Endothelial cell of umbilical vein (primary cell): Measurements from ENCODE around the gene AGAP3. TPM values are rescaled to one million over a fixed set of nuclear protein-coding genes. Genes with fewer than 3 reads are reported as not detected.

Experiments used
- BruUV-seq: library from RNA; stranded (reverse); fragments of 400-500 nt; replicated peaks from 2 replicates; lab custom pipeline; 2021; lab: Mats Ljungman, UMichigan
- CTCF ChIA-PET: fragments of 300-600, 350-600 bp; sonication (Branson Sonifier 250); formaldehyde crosslinking; loops from one replicate; lab custom pipeline; 2021; ENCODE audit warnings: antibody characterized with exemption, inconsistent platforms; lab: Charles Lee
- POLR2A ChIA-PET: fragments of 300-600, 350-600 bp; sonication (Branson Sonifier 250); formaldehyde crosslinking; loops from one replicate; lab custom pipeline; 2021; ENCODE audit warnings: antibody characterized with exemption, inconsistent platforms; lab: Charles Lee
- DNase-seq: peaks from one replicate; pipeline ENCODE4 v3.0.0-alpha.2; 2011; ENCODE audit warnings: low read depth, low spot score
- FAIRE-seq: peaks from 2 replicates; lab custom pipeline; 2011; peaks lifted over from hg19 to GRCh38; lab: Jason Lieb, UNC
- H2AFZ ChIP-seq: 2 replicates; pipeline ENCODE4 v1.6.0; 2012; ENCODE audit warnings: low read depth, low read length, control low read depth, inconsistent platforms
- H3K27ac ChIP-seq: 2 replicates; pipeline ENCODE4 v1.5.1; 2011; ENCODE audit warnings: low read depth, mild to moderate bottlenecking, control low read depth, low read length, moderate library complexity; ENCODE audit not compliant: insufficient read depth
- H3K27me3 ChIP-seq, 2 experiments: 2 replicates each; pipeline versions ENCODE4 v1.6.0 to v1.6.1; 2011; ENCODE audit warnings: low read length in 2 of 2, mixed read lengths in 1 of 2; ENCODE audit not compliant: control insufficient read depth in 2 of 2, insufficient read depth in 2 of 2
- H3K36me3 ChIP-seq, 2 experiments: 2 replicates in 1 of 2; 3 replicates in 1 of 2; pipeline ENCODE4 v1.5.1; 2011; ENCODE audit warnings: low read length in 2 of 2, mild to moderate bottlenecking in 1 of 2, moderate library complexity in 1 of 2; ENCODE audit not compliant: control insufficient read depth in 2 of 2, insufficient read depth in 2 of 2; ENCODE audit errors: extremely low read depth in 1 of 2
- H3K4me1 ChIP-seq: 3 replicates; pipeline ENCODE4 v1.5.1; 2011; ENCODE audit warnings: mild to moderate bottlenecking, low read length; ENCODE audit not compliant: control insufficient read depth, insufficient read depth; ENCODE audit errors: extremely low read depth
- H3K4me2 ChIP-seq: 2 replicates; pipeline ENCODE4 v1.6.1; 2011; ENCODE audit warnings: low read length, control low read depth, mixed read lengths; ENCODE audit not compliant: insufficient read depth
- H3K4me3 ChIP-seq, 3 experiments: fragments of 200-600 bp in 1 of 3; sonication (generic), shearing (Covaris generic) in 1 of 3; replicated peaks in 1 of 3; 2 replicates each; pipeline ENCODE4 v1.5.1; 2011 to 2016; ENCODE audit warnings: control low read depth in 3 of 3, low read length in 3 of 3, mild to moderate bottlenecking in 2 of 3, inconsistent platforms in 1 of 3, low read depth in 1 of 3, moderate library complexity in 1 of 3; ENCODE audit not compliant: insufficient read depth in 1 of 3
- H3K79me2 ChIP-seq: 2 replicates; pipeline ENCODE4 v1.6.0; 2012; ENCODE audit warnings: low read length, inconsistent platforms; ENCODE audit not compliant: control insufficient read depth, insufficient read depth
- H3K9ac ChIP-seq: replicated peaks from 2 replicates; pipeline ENCODE3; 2011; ENCODE audit warnings: low read length, control low read depth; ENCODE audit not compliant: insufficient read depth; ENCODE audit errors: extremely low read depth
- H3K9me1 ChIP-seq: replicated peaks from 3 replicates; pipeline ENCODE4 v1.6.0; 2011; ENCODE audit warnings: mild to moderate bottlenecking, low read length; ENCODE audit not compliant: control insufficient read depth, insufficient read depth; ENCODE audit errors: extremely low read depth
- H3K9me3 ChIP-seq: replicated peaks from 2 replicates; pipeline ENCODE4 v1.5.1; 2012; ENCODE audit warnings: low read length, inconsistent platforms; ENCODE audit not compliant: control insufficient read depth, insufficient read depth
- H4K20me1 ChIP-seq: replicated peaks from 2 replicates; pipeline ENCODE3; 2011; ENCODE audit warnings: mild to moderate bottlenecking, low read length; ENCODE audit not compliant: control insufficient read depth, insufficient read depth; ENCODE audit errors: extremely low read depth
- CTCF ChIP-seq, 2 donors: IDR thresholded peaks; 1 replicate in 1 of 2; 2 replicates in 1 of 2; pipeline ENCODE4 v1.5.1; 2011; ENCODE audit warnings: low read length in 2 of 2, mild to moderate bottlenecking in 2 of 2, moderate library complexity in 2 of 2, control low read depth in 1 of 2, inconsistent platforms in 1 of 2, low read depth in 1 of 2; ENCODE audit not compliant: insufficient read depth in 1 of 2; ENCODE audit errors: extremely low read depth in 1 of 2
- EZH2 ChIP-seq: IDR thresholded peaks from 2 replicates; pipeline ENCODE4 v1.6.1; 2012; ENCODE audit warnings: borderline replicate concordance, low read depth, mild to moderate bottlenecking, moderate library complexity, low read length, inconsistent platforms; ENCODE audit not compliant: severe bottlenecking
- FOS ChIP-seq: IDR thresholded peaks from 2 replicates; pipeline ENCODE4 v1.6.1; 2011; ENCODE audit warnings: mild to moderate bottlenecking, low read length, moderate library complexity, borderline replicate concordance; ENCODE audit not compliant: insufficient read depth
- GATA2 ChIP-seq: IDR thresholded peaks from 2 replicates; pipeline ENCODE4 v1.7.0; 2011; ENCODE audit warnings: low read depth, mild to moderate bottlenecking, moderate library complexity, mixed read lengths, low read length; ENCODE audit not compliant: insufficient read length, insufficient read depth
- JUN ChIP-seq: IDR thresholded peaks from 2 replicates; pipeline ENCODE4 v1.6.1; 2011; ENCODE audit warnings: borderline replicate concordance, low read depth; ENCODE audit not compliant: insufficient read length, insufficient read depth
- MAX ChIP-seq: IDR thresholded peaks from 2 replicates; pipeline ENCODE4 v1.6.1; 2011; ENCODE audit not compliant: insufficient read depth, insufficient read length
- MYC ChIP-seq: IDR thresholded peaks from one replicate; pipeline ENCODE4 v1.6.1; 2011; ENCODE audit warnings: mild to moderate bottlenecking, low read depth, low read length
- POLR2A ChIP-seq: IDR thresholded peaks from 2 replicates; pipeline ENCODE4 v1.6.1; 2012; ENCODE audit warnings: low read depth, mild to moderate bottlenecking, control low read depth, low read length
- POLR2AphosphoS5 ChIP-seq: IDR thresholded peaks from 2 replicates; pipeline ENCODE4 v1.6.1; 2012; ENCODE audit warnings: low read depth, mild to moderate bottlenecking, control low read depth, low read length, moderate library complexity; ENCODE audit not compliant: insufficient read depth
- dilution Hi-C: fragments of 300-500 bp; cut with MboI; formaldehyde crosslinking; loops from one replicate; pipeline ENCODE4 v1.15.0; 2019; ENCODE audit warnings: low sequenced_read_pairs; ENCODE audit not compliant: extremely low pct_ligation_motif_present
- intact Hi-C: fragments of 100-400 bp; cut with micrococcal nuclease; formaldehyde crosslinking; loops from one replicate; pipeline ENCODE4 v1.10.0; 2022
- polyA plus RNA-seq, 4 experiments: library from polyadenylated mRNA; depleted of rRNA in 3 of 4; stranded (reverse) in 3 of 4; unstranded in 1 of 4; fragments of >200 nt; gene quantifications; 2 replicates each; pipeline versions ENCODE4 v1.2.1 to v1.2.3, GENCODE V29; 2011 to 2012; ENCODE audit warnings: missing spikeins in 1 of 4
- total RNA-seq: library from RNA; stranded (reverse); gene quantifications from 2 replicates; pipeline ENCODE4 v1.2.3, GENCODE V29; 2021

The AGAP3 gene
- total and polyA plus RNA-seq, 2 donors (not counting 3 experiments of a cell fraction or from before 2014, with no cell fraction given) = 171 to 174 TPM

DNA sequence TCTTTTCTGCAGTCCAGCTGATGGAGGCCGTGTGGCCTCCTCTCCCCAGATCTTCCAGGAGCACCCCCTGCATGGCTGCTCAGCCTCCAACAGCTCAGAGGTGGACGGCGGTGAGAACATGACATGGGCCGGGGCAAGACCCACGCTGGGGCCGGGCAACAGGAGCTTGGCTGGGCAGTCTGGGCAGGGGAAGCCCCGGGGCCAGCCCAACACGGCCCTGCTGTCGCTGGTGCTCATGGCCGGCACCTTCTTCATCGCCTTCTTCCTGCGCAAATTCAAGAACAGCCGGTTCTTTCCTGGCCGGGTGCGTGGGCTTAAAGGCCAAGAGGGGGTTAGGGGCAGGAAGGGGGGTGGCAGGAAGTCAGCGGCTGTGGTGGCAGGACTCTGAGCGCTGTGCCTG, 12.3 kb upstream of the AGAP3 start:
- FAIRE-seq (no peak), DNase-seq (no peak)
- intact Hi-C loops = no loop called here
- Histone ChIP-seq H3K4me3 (no peak overlapping the region), H3K9ac (no peak overlapping the region), H3K9me3 (no peaks in the 10 kb centered on the region), H3K36me3 (peaks cover 9 to 55% of the 10 kb centered on the region in 2 experiments), H3K79me2 (peaks cover 3% of the 10 kb centered on the region), H2AFZ (no peak overlapping the region), H4K20me1 (no peaks in the 10 kb centered on the region), H3K9me1 (no peaks in the 10 kb centered on the region), H3K27me3 (no peaks in the 10 kb centered on the region), H3K4me1 (no peaks in the 10 kb centered on the region), H3K27ac (no peak overlapping the region), H3K4me2 (no peak overlapping the region)
- CTCF ChIA-PET = interaction anchor here (1.0 to 1.2 kb wide), 2 partner anchors 61 to 111 kb away, joined by 3 to 4 read pairs; no protein-coding TSS in a partner anchor
- TF ChIP-seq GATA2 (no peak), MYC (no peak), EZH2 (no peak), POLR2AphosphoS5 (no peak), FOS (no peak), CTCF (IDR thresholded peaks at IDR 0.05; ENCODE audit: extremely low read depth in 1 of 2, insufficient read depth in 1 of 2, low read depth in 1 of 2, low read length in 2 of 2) (no peak), JUN (no peak), POLR2A (no peak), MAX (no peak)
- no TSS peak for BruUV-seq
- POLR2A ChIA-PET = no interaction called here
- dilution Hi-C loops = no loop called here
